Parathyroid adenoma (tissue), 2 donors: ENCODE data around the gene HPF1.

Source experiments
- H2AFZ ChIP-seq: fragments of 300-600 bp; sonication (generic); one replicate; pipeline ENCODE4 v1.7.0; 2017; ENCODE audit warnings: antibody characterized with exemption, mild to moderate bottlenecking
- H3K27ac ChIP-seq: fragments of 300-600 bp; sonication (generic); one replicate; pipeline ENCODE4 v1.7.0; 2017
- H3K27me3 ChIP-seq: fragments of 300-600 bp; sonication (generic); one replicate; pipeline ENCODE4 v1.7.0; 2017; ENCODE audit warnings: low read length; ENCODE audit not compliant: control insufficient read depth, insufficient read depth
- H3K36me3 ChIP-seq: fragments of 300-600 bp; sonication (generic); one replicate; pipeline ENCODE4 v1.7.0; 2017; ENCODE audit warnings: low read length; ENCODE audit not compliant: control insufficient read depth, insufficient read depth
- H3K4me1 ChIP-seq: fragments of 300-600 bp; sonication (generic); one replicate; pipeline ENCODE4 v1.7.0; 2017; ENCODE audit warnings: control low read depth
- H3K4me2 ChIP-seq: fragments of 300-600 bp; sonication (generic); one replicate; pipeline ENCODE4 v1.7.0; 2017; ENCODE audit warnings: low read length
- H3K4me3 ChIP-seq: fragments of 300-600 bp; sonication (generic); one replicate; pipeline ENCODE4 v1.7.0; 2017; ENCODE audit warnings: low read depth, low read length
- H3K79me2 ChIP-seq: fragments of 300-600 bp; sonication (generic); one replicate; pipeline ENCODE4 v1.7.0; 2017; ENCODE audit warnings: control low read depth
- H3K9ac ChIP-seq: fragments of 300-600 bp; sonication (generic); one replicate; pipeline ENCODE4 v1.7.0; 2017; ENCODE audit warnings: mild to moderate bottlenecking
- H3K9me3 ChIP-seq: fragments of 300-600 bp; sonication (generic); one replicate; pipeline ENCODE4 v1.7.0; 2017; ENCODE audit warnings: low read length; ENCODE audit not compliant: control insufficient read depth
- CTCF ChIP-seq: fragments of 300-600 bp; sonication (generic); IDR thresholded peaks from one replicate; pipeline ENCODE4 v1.7.0; 2017; ENCODE audit warnings: antibody characterized with exemption, mild to moderate bottlenecking
- donor health status: primary hyperparathyroidism.

The HPF1 gene

DNA sequence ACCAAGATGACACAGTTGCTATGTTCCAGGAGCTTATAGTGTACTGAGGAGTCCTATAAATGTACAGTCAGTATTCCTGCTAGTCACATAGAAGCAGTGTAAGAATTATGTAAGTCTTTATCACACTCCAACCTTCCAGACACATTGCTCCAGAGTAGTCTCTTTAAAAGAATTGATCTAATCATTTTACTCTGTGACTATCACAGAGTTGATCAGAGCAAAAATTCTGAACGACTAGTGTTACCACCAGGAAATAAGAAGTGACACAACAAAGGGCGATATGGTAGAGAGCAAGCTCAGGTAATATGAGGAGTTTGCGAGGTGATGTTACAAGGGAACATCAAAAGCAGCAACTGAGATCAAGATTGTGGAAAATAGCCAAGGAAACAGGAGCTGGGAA, 9.0 kb upstream of the HPF1 start:
- Histone ChIP-seq H3K27me3 (no peaks in the 10 kb centered on the region), H3K4me3 (no peak overlapping the region), H3K79me2 (no peaks in the 10 kb centered on the region), H3K36me3 (no peaks in the 10 kb centered on the region), H3K9me3 (no peaks in the 10 kb centered on the region), H2AFZ (no peak overlapping the region), H3K4me2 (no peak overlapping the region), H3K9ac (no peak overlapping the region), H3K27ac (no peak overlapping the region), H3K4me1 (no peaks in the 10 kb centered on the region)
- no peak for TF ChIP-seq CTCF

- no peaks in the 10 kb centered on the region for H3K79me2 ChIP-seq
- no peak overlapping the region for H3K9ac ChIP-seq
- TF ChIP-seq CTCF, result no peak
- no peaks in the 10 kb centered on the region for H3K4me1 ChIP-seq
- H3K4me3 ChIP-seq, result no peak overlapping the region
- H2AFZ ChIP-seq, result no peak overlapping the region
- no peaks in the 10 kb centered on the region for H3K9me3 ChIP-seq
- no peaks in the 10 kb centered on the region for H3K27me3 ChIP-seq
- H3K27ac ChIP-seq, result no peak overlapping the region
- H3K36me3 ChIP-seq, result no peaks in the 10 kb centered on the region
- H3K4me2 ChIP-seq, result no peak overlapping the region
These were observed 8.1 kb upstream of the HPF1 start for GRCh38 chr4:169765835-169766234.

DNA sequence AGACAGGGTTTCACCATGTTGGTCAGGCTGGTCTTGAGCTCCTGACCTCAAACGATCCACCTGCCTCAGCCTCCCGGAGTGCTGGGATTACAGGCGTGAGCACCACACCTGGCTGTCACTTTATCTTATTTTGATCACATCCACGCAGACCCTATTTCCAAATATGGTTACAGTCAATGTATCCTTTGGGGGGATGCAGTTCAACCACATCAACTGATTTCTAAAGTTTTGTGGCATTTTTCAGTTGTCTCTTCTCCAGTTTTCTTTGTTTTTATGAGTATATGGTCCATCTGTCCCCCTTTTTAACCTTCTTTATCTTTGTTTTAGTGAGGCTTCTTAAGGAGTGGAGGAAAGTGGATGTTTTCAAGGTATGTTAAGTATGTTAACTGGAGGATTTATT, 4.1 kb upstream of the HPF1 start:
- H3K9me3 ChIP-seq, result no peaks in the 10 kb centered on the region
- no peak overlapping the region for H3K4me3 ChIP-seq
- H3K36me3 ChIP-seq, result no peaks in the 10 kb centered on the region
- H3K27me3 ChIP-seq, result no peaks in the 10 kb centered on the region
- TF ChIP-seq CTCF, result no peak
- H3K4me1 ChIP-seq, result no peaks in the 10 kb centered on the region
- no peaks in the 10 kb centered on the region for H3K79me2 ChIP-seq
- H2AFZ ChIP-seq, result no peak overlapping the region
- H3K4me2 ChIP-seq, result no peak overlapping the region
- H3K9ac ChIP-seq, result no peak overlapping the region
- no peak overlapping the region for H3K27ac ChIP-seq

GRCh38 chr4:169758401-169758962, 738 bp upstream of the HPF1 start:
- H3K27me3 ChIP-seq, result no peaks in the 10 kb centered on the region
- no peak overlapping the region for H3K27ac ChIP-seq
- H3K9me3 ChIP-seq, result no peaks in the 10 kb centered on the region
- no peak overlapping the region for H3K9ac ChIP-seq
- no peak overlapping the region for H3K4me2 ChIP-seq
- no peaks in the 10 kb centered on the region for H3K79me2 ChIP-seq
- no peak for TF ChIP-seq CTCF
- H2AFZ ChIP-seq, result peak overlapping the region; percentile 82
- H3K4me1 ChIP-seq, result peaks cover 2% of the 10 kb centered on the region
- peak overlapping the region; percentile 89 for H3K4me3 ChIP-seq
- no peaks in the 10 kb centered on the region for H3K36me3 ChIP-seq

- H3K27ac ChIP-seq, result peak overlapping the region; percentile 39
- H3K4me3 ChIP-seq, result peak overlapping the region; percentile 89
- no peaks in the 10 kb centered on the region for H3K9me3 ChIP-seq
- H3K27me3 ChIP-seq, result no peaks in the 10 kb centered on the region
- peak overlapping the region; percentile 81 for H3K4me2 ChIP-seq
- peak overlapping the region; percentile 37 for H3K9ac ChIP-seq
- H2AFZ ChIP-seq, result peak overlapping the region; percentile 82
- no peaks in the 10 kb centered on the region for H3K79me2 ChIP-seq
- H3K36me3 ChIP-seq, result no peaks in the 10 kb centered on the region
- no peak for TF ChIP-seq CTCF
- peaks cover 2% of the 10 kb centered on the region for H3K4me1 ChIP-seq
These were observed 671 bp downstream of the HPF1 start for GRCh38 chr4:169756971-169757574.
